Memory B cell (primary cell): ENCODE measurements around the gene GLG1.

ENCODE experiments used
- ATAC-seq: fragments of 150-1000 bp; cut with Tn5 transposase; 2 replicates; pipeline ENCODE4 v1.10.0; 2021; ENCODE audit warnings: low read depth, mild to moderate bottlenecking, moderate library complexity
- DNase-seq, 2 donors: peaks; one replicate each; pipeline ENCODE4 v3.0.0; 2022; ENCODE audit warnings: low spot score in 2 of 2
- H3K27ac Mint-ChIP-seq: one replicate; pipeline ENCODE4 v1.8.0; 2022; ENCODE audit warnings: mild to moderate bottlenecking, moderate library complexity, mixed read lengths
- H3K27me3 Mint-ChIP-seq: one replicate; pipeline ENCODE4 v1.8.0; 2022; ENCODE audit warnings: mixed read lengths
- H3K36me3 Mint-ChIP-seq: one replicate; pipeline ENCODE4 v1.8.0; 2022; ENCODE audit warnings: mild to moderate bottlenecking, mixed read lengths
- H3K4me1 Mint-ChIP-seq: one replicate; pipeline ENCODE4 v1.8.0; 2022; ENCODE audit warnings: mixed read lengths
- H3K4me3 Mint-ChIP-seq: one replicate; pipeline ENCODE4 v1.8.0; 2022; ENCODE audit warnings: mild to moderate bottlenecking, moderate library complexity, mixed read lengths
- H3K9me3 Mint-ChIP-seq: one replicate; pipeline ENCODE4 v1.8.0; 2022; ENCODE audit warnings: mixed read lengths

Gene GLG1

DNA sequence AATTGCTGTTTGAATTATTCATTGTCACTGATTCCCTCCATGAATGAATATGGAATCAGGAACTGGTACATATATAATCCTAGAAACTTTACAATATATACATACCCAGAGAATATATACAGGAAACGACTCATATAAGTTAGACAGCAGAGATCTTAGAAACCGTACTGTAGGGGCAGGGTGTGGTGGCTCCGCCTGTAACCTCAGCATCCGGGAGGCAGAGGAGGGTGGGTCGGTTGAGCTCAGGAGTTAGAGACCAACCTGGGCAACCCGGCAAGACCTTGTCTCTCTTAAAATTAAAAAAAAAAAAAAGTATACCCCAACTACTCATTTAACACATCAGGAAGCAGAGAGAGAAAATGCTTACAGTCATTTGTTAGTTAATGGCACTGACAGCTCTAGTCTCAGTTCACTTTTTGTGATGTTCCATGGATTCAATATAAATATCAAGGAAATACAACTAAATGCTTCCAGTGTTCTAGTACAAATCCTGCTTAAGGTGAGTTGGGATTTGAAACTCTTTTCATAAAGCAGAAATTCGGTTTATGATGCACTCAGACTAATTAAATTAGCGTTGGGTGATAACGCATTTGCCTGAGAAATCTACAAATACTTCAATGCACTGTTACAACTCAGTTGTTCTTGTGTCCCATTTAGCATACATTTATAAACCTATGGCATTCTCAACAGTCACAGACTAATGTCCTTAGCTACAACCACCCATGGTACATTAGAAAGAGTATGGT is 5.6 kb downstream of the GLG1 start:
- Mint-ChIP-seq H3K9me3 (no peaks in the 10 kb centered on the region), H3K36me3 (peaks cover 6% of the 10 kb centered on the region), H3K4me1 (peaks cover 47% of the 10 kb centered on the region), H3K27ac (peak overlapping the region; percentile 69), H3K4me3 (peak overlapping the region; percentile 25), H3K27me3 (no peaks in the 10 kb centered on the region)
- ATAC-seq (peak; percentile 94), DNase-seq (no peak)

DNA sequence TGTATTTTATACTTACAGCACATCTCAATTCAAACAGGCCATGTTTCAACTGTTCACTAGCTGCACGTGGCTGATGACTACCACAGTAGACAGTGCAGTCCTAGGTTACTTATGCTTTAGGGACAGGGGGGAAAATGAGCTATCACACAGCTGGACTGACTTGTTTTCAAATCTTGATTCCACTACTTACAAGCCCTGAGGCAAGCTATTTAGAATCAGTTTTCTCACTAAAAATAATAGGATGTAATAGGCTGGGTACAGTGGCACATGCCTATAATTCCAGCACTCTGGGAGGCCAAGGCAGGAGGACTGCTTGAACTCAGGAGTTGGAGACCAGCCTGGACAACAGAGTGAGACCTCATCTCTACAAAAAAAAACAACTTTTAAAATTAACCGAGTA is 10.3 kb downstream of the GLG1 start:
- Mint-ChIP-seq H3K27ac (no peak overlapping the region), H3K27me3 (no peaks in the 10 kb centered on the region), H3K36me3 (peaks cover 9% of the 10 kb centered on the region), H3K4me1 (peaks cover 23% of the 10 kb centered on the region), H3K4me3 (no peak overlapping the region), H3K9me3 (no peaks in the 10 kb centered on the region)
- DNase-seq (no peak), ATAC-seq (no peak)

DNA sequence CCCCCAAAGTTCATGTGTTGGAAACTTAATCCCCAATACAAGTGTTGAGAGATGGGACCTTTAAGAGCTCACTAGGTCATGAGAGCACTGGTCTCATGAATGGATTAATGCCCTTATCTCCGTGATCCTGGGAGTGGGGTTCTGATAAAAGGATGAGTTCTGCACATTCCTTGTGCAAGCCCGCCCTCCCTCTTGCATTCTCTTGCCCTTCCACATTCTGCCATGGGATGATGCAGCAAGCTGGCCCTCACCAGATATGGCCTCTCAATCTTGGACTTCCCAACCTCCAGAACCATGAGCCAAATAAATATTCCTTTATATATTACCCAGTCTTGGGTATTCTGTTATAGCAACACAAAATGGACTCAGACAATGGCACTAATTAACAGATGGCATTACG is 14.1 kb downstream of the GLG1 start:
- no peaks in the 10 kb centered on the region for H3K9me3 Mint-ChIP-seq
- H3K4me3 Mint-ChIP-seq: no peak overlapping the region
- DNase-seq (no peak), ATAC-seq (no peak)
- peaks cover 6% of the 10 kb centered on the region for H3K36me3 Mint-ChIP-seq
- no peaks in the 10 kb centered on the region for H3K27me3 Mint-ChIP-seq
- H3K27ac Mint-ChIP-seq: no peak overlapping the region
- H3K4me1 Mint-ChIP-seq: peaks cover 13% of the 10 kb centered on the region

DNA sequence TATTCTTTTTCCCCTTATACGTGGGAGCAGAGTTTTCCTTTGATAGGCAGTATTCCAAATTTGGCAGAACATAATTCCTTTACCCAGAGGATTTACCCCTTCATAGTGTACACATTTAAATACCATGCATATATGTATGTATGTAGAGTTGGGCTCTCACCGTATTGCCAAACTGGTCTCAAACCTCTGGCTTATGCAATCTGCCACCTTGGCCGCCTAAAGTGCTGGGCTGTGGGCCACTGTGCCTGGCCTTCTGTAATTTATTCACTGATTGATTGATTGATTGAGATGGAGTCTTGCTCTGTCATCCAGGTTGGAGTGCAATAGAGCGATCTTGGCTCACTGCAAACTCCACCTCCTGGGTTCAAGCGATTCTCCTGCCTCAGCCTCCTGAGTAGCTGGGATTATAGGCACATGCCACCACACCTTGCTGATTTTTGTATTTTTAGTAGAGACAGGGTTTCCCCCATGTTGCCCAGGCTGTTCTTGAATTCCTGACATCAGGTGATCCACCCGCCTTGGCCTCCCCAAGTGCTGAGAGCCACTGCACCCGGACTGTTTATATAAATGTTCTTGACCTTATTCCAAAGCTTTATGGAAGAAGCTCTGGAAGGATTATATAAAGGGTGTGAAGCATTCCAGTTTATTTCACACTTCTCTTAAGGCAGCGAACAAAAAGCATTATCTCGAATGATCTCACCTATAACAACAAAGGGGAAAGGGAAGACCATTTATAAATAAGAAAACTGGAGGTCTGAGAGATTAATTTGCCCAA is 14.9 kb downstream of the GLG1 start:
- Mint-ChIP-seq H3K27me3 (no peaks in the 10 kb centered on the region), H3K4me3 (no peak overlapping the region), H3K36me3 (peaks cover 8% of the 10 kb centered on the region), H3K4me1 (peaks cover 16% of the 10 kb centered on the region), H3K27ac (peak overlapping the region; percentile 11), H3K9me3 (no peaks in the 10 kb centered on the region)
- no peak for ATAC-seq
- no peak for DNase-seq

DNA sequence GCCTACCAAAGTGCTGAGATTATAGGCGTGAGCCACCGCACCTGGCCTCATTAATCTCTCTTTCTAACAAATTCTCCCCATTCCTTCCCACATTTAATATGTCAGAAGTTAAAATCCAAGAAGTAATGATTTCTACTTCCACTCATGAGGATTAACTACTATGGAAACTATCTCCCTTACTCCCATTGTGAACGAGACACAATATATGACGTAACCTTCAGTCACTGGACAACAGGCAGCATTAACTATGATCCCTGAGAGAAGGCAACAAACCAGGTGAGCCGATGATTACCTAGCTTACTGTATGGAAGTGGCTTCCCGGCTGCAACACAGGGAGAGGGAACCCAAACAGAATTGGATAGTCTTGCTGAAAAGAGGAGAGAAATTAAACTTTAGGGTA is 20.0 kb downstream of the GLG1 start:
- no peak overlapping the region for H3K4me3 Mint-ChIP-seq
- peaks cover 34% of the 10 kb centered on the region for H3K4me1 Mint-ChIP-seq
- H3K27ac Mint-ChIP-seq: peak overlapping the region; percentile 10
- ATAC-seq (no peak), DNase-seq (no peak)
- no peaks in the 10 kb centered on the region for H3K27me3 Mint-ChIP-seq
- H3K36me3 Mint-ChIP-seq: peaks cover 11% of the 10 kb centered on the region
- no peaks in the 10 kb centered on the region for H3K9me3 Mint-ChIP-seq

DNA sequence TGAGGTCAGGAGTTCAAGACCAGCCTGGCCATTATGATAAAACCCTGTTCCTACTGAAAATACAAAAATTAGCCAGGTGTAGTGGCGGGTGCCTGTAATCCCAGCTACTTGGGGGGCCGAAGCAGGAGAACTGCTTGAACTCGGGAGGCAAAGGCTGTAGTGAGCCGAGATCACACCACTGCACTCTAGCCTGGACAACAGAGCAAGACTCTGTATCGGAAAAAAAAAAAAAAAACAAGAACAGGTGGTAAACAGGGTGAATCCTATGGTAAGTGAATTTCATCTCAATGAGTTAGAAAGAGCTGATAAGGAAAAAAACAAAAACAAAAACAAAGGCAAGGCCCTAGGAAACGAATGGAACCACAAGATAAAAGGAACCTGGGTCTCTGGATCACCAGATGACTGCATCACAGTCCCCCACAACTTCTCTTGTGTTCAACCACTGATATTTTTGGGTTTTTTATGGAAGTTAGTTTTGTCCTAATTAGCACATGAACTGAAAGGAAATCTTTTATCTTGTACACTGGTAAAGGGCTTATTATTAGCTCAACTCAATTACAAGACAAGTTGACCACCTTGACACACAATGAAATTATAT is 21.0 kb downstream of the GLG1 start:
- no peak overlapping the region for H3K4me3 Mint-ChIP-seq
- peaks cover 41% of the 10 kb centered on the region for H3K4me1 Mint-ChIP-seq
- no peaks in the 10 kb centered on the region for H3K27me3 Mint-ChIP-seq
- H3K36me3 Mint-ChIP-seq: peaks cover 11% of the 10 kb centered on the region
- ATAC-seq: no peak
- H3K27ac Mint-ChIP-seq: peak overlapping the region; percentile 29
- no peaks in the 10 kb centered on the region for H3K9me3 Mint-ChIP-seq
- no peak for DNase-seq

DNA sequence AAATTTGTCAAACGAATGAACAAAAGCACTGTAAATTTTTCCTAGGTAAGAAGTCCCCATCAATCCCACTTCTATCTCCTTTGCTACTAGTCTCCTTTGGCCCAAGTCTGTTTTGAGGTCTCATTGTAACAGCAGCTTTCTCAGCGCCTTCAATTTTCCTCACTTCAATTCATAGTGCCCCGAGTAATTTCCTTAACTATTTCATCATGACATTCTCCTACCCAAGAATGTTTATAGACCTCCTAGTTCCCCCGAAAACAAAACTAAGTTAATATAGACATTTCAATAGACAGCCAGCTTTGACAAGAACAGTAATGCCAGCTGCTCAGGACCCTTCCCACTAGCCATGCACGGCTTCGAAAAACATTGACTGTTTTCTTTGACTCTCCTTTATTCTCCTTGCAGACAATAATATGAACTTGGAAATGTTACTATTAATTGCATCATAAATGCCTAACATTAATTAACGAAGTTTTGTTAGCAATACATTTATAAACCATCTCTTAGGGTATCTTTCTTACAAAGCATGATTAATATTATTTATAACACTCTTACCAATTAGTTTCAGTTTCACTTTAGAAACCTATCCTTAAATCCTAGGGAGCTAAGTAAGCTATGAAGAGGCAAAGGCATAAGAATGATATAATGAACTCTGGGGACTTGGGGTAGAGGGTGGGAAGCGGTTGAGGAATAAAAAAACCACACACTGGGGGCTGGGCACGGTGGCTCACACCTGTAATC is 22.8 kb downstream of the GLG1 start:
- H3K4me1 Mint-ChIP-seq: peaks cover 42% of the 10 kb centered on the region
- peaks cover 11% of the 10 kb centered on the region for H3K36me3 Mint-ChIP-seq
- ATAC-seq (no peak), DNase-seq (no peak)
- H3K4me3 Mint-ChIP-seq: no peak overlapping the region
- no peak overlapping the region for H3K27ac Mint-ChIP-seq
- no peaks in the 10 kb centered on the region for H3K9me3 Mint-ChIP-seq
- no peaks in the 10 kb centered on the region for H3K27me3 Mint-ChIP-seq

DNA sequence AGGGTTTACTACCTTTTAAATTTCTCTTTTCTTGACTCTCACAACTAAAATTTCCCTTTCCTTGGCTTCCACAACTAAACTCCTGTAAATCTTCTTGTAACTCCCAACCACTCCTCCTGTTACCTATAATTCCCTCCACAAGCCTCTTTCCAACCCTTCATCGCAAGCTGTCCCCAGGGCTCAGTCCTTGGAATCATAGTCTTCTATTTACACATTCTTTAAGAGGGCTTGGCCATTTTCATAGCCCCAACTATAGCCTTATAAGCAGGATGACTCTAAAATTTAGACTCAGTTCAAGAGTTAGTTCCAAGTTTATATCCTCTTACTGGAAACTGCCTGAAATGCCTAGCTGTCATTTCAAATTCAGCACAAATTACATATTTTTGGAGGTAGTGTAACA is 23.9 kb downstream of the GLG1 start:
- peak overlapping the region; percentile 10 for H3K27ac Mint-ChIP-seq
- no peak for ATAC-seq
- no peak for DNase-seq
- H3K27me3 Mint-ChIP-seq: no peaks in the 10 kb centered on the region
- H3K4me1 Mint-ChIP-seq: peaks cover 52% of the 10 kb centered on the region
- no peaks in the 10 kb centered on the region for H3K9me3 Mint-ChIP-seq
- H3K4me3 Mint-ChIP-seq: no peak overlapping the region
- H3K36me3 Mint-ChIP-seq: peaks cover 10% of the 10 kb centered on the region

DNA sequence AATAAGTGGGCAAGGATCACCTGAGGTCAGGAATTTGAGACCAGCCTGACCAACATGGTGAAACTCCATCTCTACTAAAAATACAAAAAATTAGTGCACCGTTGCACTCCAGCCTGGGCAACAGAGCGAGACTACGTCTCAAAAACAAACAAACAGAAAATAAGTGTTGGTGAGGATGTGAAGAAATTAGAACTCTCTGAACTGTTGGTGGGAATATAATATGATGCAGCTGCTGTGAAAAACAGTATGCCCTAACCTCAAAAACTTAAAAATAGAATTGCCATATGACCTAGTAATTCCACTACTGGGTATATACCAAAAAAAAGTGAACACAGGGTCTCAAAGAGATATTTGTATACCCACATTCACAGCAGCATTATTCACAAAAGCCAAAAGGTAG is 26.1 kb downstream of the GLG1 start:
- no peak for ATAC-seq
- H3K4me1 Mint-ChIP-seq: peaks cover 44% of the 10 kb centered on the region
- H3K27ac Mint-ChIP-seq: peak overlapping the region; percentile 60

DNA sequence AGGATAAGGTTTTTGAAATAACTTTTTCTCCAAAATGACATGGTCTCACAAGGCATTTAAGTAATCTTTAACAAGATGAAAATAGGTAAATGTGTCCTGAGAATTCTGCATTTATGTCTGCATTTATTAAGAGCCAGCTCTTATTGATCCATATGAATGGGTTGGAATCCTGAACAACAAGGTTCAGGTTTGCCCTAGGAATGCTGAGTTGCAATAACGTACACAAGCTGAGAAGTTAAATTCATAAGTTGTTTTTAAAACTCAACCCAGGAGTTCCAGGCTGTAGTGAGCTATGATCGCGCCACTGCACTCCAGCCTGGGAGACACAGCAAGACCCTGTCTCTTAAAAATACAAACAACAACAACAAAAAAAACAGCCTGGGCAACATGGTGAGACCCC is 28.1 kb downstream of the GLG1 start:
- ATAC-seq (no peak), DNase-seq (no peak)
- Mint-ChIP-seq H3K36me3 (peaks cover 4% of the 10 kb centered on the region), H3K27ac (no peak overlapping the region), H3K9me3 (no peaks in the 10 kb centered on the region), H3K4me1 (peaks cover 37% of the 10 kb centered on the region), H3K27me3 (no peaks in the 10 kb centered on the region), H3K4me3 (no peak overlapping the region)

More for the DNA sequence above, 26.1 kb downstream of the GLG1 start:
- no peaks in the 10 kb centered on the region for H3K9me3 Mint-ChIP-seq
- no peak for DNase-seq
- H3K4me3 Mint-ChIP-seq: no peak overlapping the region
- no peaks in the 10 kb centered on the region for H3K27me3 Mint-ChIP-seq
- H3K36me3 Mint-ChIP-seq: peaks cover 4% of the 10 kb centered on the region

DNA sequence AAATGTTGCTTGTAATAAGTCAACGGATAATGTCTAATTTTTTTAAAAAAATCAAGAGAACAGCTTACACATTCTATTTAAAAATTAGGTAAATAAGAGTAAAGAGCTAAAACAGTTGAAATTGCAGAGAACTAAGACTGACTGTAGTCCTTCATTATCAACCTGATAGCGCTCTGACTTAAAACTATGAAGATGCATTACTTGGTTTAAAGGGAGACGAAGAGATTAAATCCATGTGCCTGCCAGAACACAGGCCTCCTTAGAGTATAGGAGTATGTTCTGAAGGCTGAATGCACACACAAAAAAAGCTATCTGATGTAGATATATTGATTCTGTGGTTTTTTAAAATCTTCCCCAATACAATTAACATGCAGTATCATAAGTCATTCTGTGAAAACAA is 28.5 kb downstream of the GLG1 start:
- H3K4me1 Mint-ChIP-seq: peaks cover 35% of the 10 kb centered on the region
- H3K27me3 Mint-ChIP-seq: no peaks in the 10 kb centered on the region
- no peak overlapping the region for H3K27ac Mint-ChIP-seq
- H3K9me3 Mint-ChIP-seq: no peaks in the 10 kb centered on the region
- no peak for ATAC-seq
- H3K36me3 Mint-ChIP-seq: peaks cover 3% of the 10 kb centered on the region
- no peak for DNase-seq
- H3K4me3 Mint-ChIP-seq: no peak overlapping the region

DNA sequence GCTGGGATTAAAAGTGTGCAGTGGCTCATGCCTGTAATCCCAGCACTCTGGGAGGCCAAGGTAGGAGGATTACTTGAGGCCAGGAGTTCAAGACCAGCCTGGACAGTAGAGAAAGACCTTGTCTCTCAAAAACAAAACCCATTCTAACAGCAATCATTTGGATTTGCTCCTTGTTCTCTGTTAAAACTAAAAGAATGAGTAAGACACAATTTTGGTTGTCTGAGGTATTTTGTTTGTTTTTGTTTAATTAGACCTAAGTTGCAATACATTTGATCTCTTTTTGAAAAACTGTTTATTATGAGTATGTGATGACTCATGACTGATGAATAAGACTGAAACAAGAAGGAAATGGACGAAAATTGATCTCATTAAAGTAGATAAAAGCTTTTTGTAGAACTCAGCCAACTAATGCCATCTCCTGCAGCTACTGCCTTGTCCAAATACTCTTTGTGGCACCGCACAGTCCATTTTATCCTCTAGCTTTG is 29.0 kb downstream of the GLG1 start:
- Mint-ChIP-seq H3K36me3 (peaks cover 3% of the 10 kb centered on the region), H3K4me1 (peaks cover 34% of the 10 kb centered on the region), H3K9me3 (no peaks in the 10 kb centered on the region), H3K27ac (peak overlapping the region; percentile 35), H3K27me3 (no peaks in the 10 kb centered on the region), H3K4me3 (no peak overlapping the region)
- ATAC-seq: no peak
- DNase-seq: no peak

DNA sequence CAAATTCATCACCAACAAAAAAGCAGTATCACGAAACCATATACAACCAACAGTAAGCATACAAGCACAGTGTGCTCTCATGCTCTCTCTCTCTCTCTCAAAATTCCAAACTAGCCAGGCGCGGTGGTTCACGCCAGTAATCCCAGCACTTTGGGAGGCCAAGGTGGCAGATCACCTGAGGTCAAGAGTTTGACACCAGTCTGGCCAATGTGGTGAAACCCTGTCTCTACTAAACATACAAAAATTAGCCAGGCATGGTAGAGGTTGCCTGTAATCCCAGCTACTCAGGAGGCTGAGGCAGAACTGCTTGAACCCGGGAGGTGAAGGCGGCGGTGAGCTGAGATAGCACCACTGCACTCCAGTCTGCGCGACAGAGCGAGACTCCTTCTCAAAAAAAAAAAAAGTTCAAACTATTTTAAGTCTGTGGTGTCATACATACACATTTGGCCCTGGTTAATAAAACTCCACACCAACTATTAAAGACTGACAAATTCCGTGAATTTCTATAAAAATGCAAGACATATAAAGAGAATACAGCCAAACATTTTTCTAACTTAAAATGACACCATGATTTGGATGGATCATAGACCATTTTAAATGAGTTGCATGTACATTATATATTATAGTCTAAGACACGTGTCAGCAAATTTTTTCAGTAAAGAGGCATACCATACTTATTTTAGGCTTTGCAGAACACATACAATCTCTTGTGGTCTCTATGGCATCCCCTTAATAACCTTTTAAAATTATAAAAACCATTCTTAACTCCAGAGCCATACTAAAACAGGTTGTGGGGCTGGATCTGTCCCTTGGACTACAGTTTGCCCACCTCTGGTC is 30.9 kb downstream of the GLG1 start:
- Mint-ChIP-seq H3K4me1 (peaks cover 36% of the 10 kb centered on the region), H3K36me3 (peaks cover 2% of the 10 kb centered on the region), H3K27me3 (no peaks in the 10 kb centered on the region), H3K27ac (no peak overlapping the region), H3K9me3 (no peaks in the 10 kb centered on the region), H3K4me3 (no peak overlapping the region)
- ATAC-seq (no peak), DNase-seq (no peak)
